ENCODE data around the gene RPAP3. TPM values are rescaled to one million over a fixed set of nuclear protein-coding genes. Genes with fewer than 3 reads are reported as not detected.
A peak's percentile ranks its signal among the peaks of the same experiment; 100 is the strongest.

The RPAP3 gene
- total RNA-seq: 1 to 10 TPM; 6.0 to 6.9 TPM

- peak; percentile 98 to 99 (median 98) for DNase-seq
- WGBS, 2 donors: 0 to 1% methylated on average over 15 to 50 of the region's 66 CpGs
- H3K36me3 ChIP-seq (replicated peaks in 1 of 2; ENCODE audit: insufficient read depth in 1 of 2, low read depth in 2 of 2): peaks cover 0 to 3% of the 10 kb centered on the region in 2 donors
- ATAC-seq: peak; percentile 100
- no peaks in the 10 kb centered on the region for H3K9me3 ChIP-seq
- peak; percentile 82 to 93 (median 90) for TF ChIP-seq POLR2A (IDR thresholded peaks at IDR 0.05)
- TF ChIP-seq CTCF (IDR thresholded peaks at IDR 0.05): peak; percentile 42 to 61 (median 51)
- H3K4me1 ChIP-seq: peaks cover 5% of the 10 kb centered on the region
- peak within 1 kb of the TSS; percentile 76 to 83 for H3K4me3 ChIP-seq
- peak within 1 kb of the TSS; percentile 79 to 92 (median 88) for H3K27ac ChIP-seq
- intact Hi-C loops (cut with DNase I): no loop called here
- no peaks in the 10 kb centered on the region for H3K27me3 ChIP-seq
These were observed at the start of gene RPAP3 for GRCh38 chr12:47705566-47706425. RPAP3 (minus strand) TSS chr12:47706030; CDS start chr12:47702840, 3,190 bp downstream.

GRCh38 chr12:47754881-47755280, 49.1 kb upstream of the RPAP3 start:
- intact Hi-C loops (cut with DNase I): no loop called here
- Histone ChIP-seq H3K9me3 (no peaks in the 10 kb centered on the region), H3K27ac (peak overlapping the region; percentile 54 to 83 (median 72)), H3K27me3 (no peaks in the 10 kb centered on the region), H3K36me3 (replicated peaks in 1 of 2; ENCODE audit: insufficient read depth in 1 of 2, low read depth in 2 of 2) (no peaks in the 10 kb centered on the region), H3K4me1 (peaks cover 61% of the 10 kb centered on the region), H3K4me3 (no peak overlapping the region)
- peak; percentile 50 for ATAC-seq
- WGBS, 2 donors: 15 to 16% methylated on average over 3 of the region's 3 CpGs
- TF ChIP-seq CTCF (IDR thresholded peaks at IDR 0.05) (peak in 1 of 7 experiments; percentile 13), POLR2A (IDR thresholded peaks at IDR 0.05) (no peak)
- peak; percentile 87 to 93 (median 90) for DNase-seq

GRCh38 chr12:47754126-47754525, 48.3 kb upstream of the RPAP3 start:
- H3K36me3 ChIP-seq (replicated peaks in 1 of 2; ENCODE audit: insufficient read depth in 1 of 2, low read depth in 2 of 2): no peaks in the 10 kb centered on the region
- H3K4me1 ChIP-seq: peaks cover 55% of the 10 kb centered on the region
- H3K27me3 ChIP-seq: no peaks in the 10 kb centered on the region
- no peak for ATAC-seq
- 71 to 84% methylated on average over 4 of the region's 4 CpGs for WGBS, 2 donors
- no peak for TF ChIP-seq POLR2A (IDR thresholded peaks at IDR 0.05)
- no peak for TF ChIP-seq CTCF (IDR thresholded peaks at IDR 0.05)
- intact Hi-C loops (cut with DNase I): no loop called here
- H3K4me3 ChIP-seq: no peak overlapping the region
- H3K27ac ChIP-seq: peak overlapping the region; percentile 54 to 83 (median 72)
- no peak for DNase-seq
- no peaks in the 10 kb centered on the region for H3K9me3 ChIP-seq

GRCh38 chr12:47753021-47754001, 47.5 kb upstream of the RPAP3 start:
- peaks cover 51% of the 10 kb centered on the region for H3K4me1 ChIP-seq
- no peak overlapping the region for H3K4me3 ChIP-seq
- DNase-seq (peak; percentile 53 to 85 (median 74)), ATAC-seq (peak; percentile 76)
- H3K27ac ChIP-seq: peak overlapping the region; percentile 54 to 83 (median 72)
- H3K27me3 ChIP-seq: no peaks in the 10 kb centered on the region
- WGBS, 2 donors: 47 to 71% methylated on average over 11 of the region's 11 CpGs
- TF ChIP-seq CTCF (IDR thresholded peaks at IDR 0.05) (peak in 1 of 7 experiments; percentile 9), POLR2A (IDR thresholded peaks at IDR 0.05) (peak in 1 of 3 donors; percentile 9)
- H3K36me3 ChIP-seq (replicated peaks in 1 of 2; ENCODE audit: insufficient read depth in 1 of 2, low read depth in 2 of 2): no peaks in the 10 kb centered on the region
- H3K9me3 ChIP-seq: no peaks in the 10 kb centered on the region
- intact Hi-C loops (cut with DNase I): no loop called here

All from body of pancreas (tissue), 4 donors.